ENCODE results near the gene TRIO. TPM values are rescaled to one million over a fixed set of nuclear protein-coding genes. Genes with fewer than 3 reads are reported as not detected.

TRIO gene
- total and polyA plus RNA-seq, 4 donors: 23.8 to 243 (median 110) TPM

- peaks cover 6 to 20% (median 16%) of the 10 kb centered on the region in 4 donors for H3K36me3 ChIP-seq (ENCODE audit: control insufficient read depth in 4 of 4, insufficient read depth in 4 of 4, low read length in 4 of 4)
- no peak overlapping the region for H3K4me3 ChIP-seq
- H3K4me1 ChIP-seq (ENCODE audit: control insufficient read depth in 5 of 5, insufficient read depth in 5 of 5, low read length in 5 of 5): no peaks in the 10 kb centered on the region
- no peak overlapping the region for H3K27ac ChIP-seq (ENCODE audit: low read depth in 1 of 2, low read length in 1 of 2)
- DNase-seq (no peak), ATAC-seq (ENCODE audit: insufficient read depth, low FRiP score) (no peak)
- H3K9ac ChIP-seq (ENCODE audit: insufficient read depth in 1 of 2, low read length in 2 of 2): no peak overlapping the region
- H3K9me3 ChIP-seq (ENCODE audit: control insufficient read depth in 4 of 4, insufficient read depth in 3 of 4, low read length in 3 of 4): no peaks in the 10 kb centered on the region
- no peaks in the 10 kb centered on the region for H3K27me3 ChIP-seq (ENCODE audit: control insufficient read depth in 3 of 3, insufficient read depth in 3 of 3, low read length in 2 of 3)
- WGBS, 2 donors: 84 to 85% methylated on average over 6 of the region's 6 CpGs
- TF ChIP-seq CTCF (IDR thresholded peaks at IDR 0.05; ENCODE audit: control extremely low read depth, extremely low read depth): no peak
Observed at GRCh38 chr5:14332038-14332631, 189.0 kb downstream of the TRIO start.

GRCh38 chr5:14332746-14333145, 189.6 kb downstream of the TRIO start:
- H3K27me3 ChIP-seq (ENCODE audit: control insufficient read depth in 3 of 3, insufficient read depth in 3 of 3, low read length in 2 of 3): no peaks in the 10 kb centered on the region
- H3K4me1 ChIP-seq (ENCODE audit: control insufficient read depth in 5 of 5, insufficient read depth in 5 of 5, low read length in 5 of 5): no peaks in the 10 kb centered on the region
- H3K9ac ChIP-seq (ENCODE audit: insufficient read depth in 1 of 2, low read length in 2 of 2): no peak overlapping the region
- no peak for ATAC-seq (ENCODE audit: insufficient read depth, low FRiP score)
- no peak for TF ChIP-seq CTCF (IDR thresholded peaks at IDR 0.05; ENCODE audit: control extremely low read depth, extremely low read depth)
- DNase-seq: no peak
- 89 to 90% methylated on average over 10 of the region's 10 CpGs for WGBS, 2 donors
- H3K27ac ChIP-seq (ENCODE audit: low read depth in 1 of 2, low read length in 1 of 2): no peak overlapping the region
- peaks cover 11 to 25% (median 20%) of the 10 kb centered on the region in 4 donors for H3K36me3 ChIP-seq (ENCODE audit: control insufficient read depth in 4 of 4, insufficient read depth in 4 of 4, low read length in 4 of 4)
- H3K4me3 ChIP-seq: no peak overlapping the region
- peaks cover 0 to 2% (median 0%) of the 10 kb centered on the region in 4 donors for H3K9me3 ChIP-seq (ENCODE audit: control insufficient read depth in 4 of 4, insufficient read depth in 3 of 4, low read length in 3 of 4)

- DNase-seq (no peak), ATAC-seq (ENCODE audit: insufficient read depth, low FRiP score) (no peak)
- no peak overlapping the region for H3K4me3 ChIP-seq
- no peak overlapping the region for H3K27ac ChIP-seq (ENCODE audit: low read depth in 1 of 2, low read length in 1 of 2)
- H3K27me3 ChIP-seq (ENCODE audit: control insufficient read depth in 3 of 3, insufficient read depth in 3 of 3, low read length in 2 of 3): no peaks in the 10 kb centered on the region
- peaks cover 15 to 37% (median 18%) of the 10 kb centered on the region in 4 donors for H3K36me3 ChIP-seq (ENCODE audit: control insufficient read depth in 4 of 4, insufficient read depth in 4 of 4, low read length in 4 of 4)
- H3K4me1 ChIP-seq (ENCODE audit: control insufficient read depth in 5 of 5, insufficient read depth in 5 of 5, low read length in 5 of 5): peaks cover 0 to 5% (median 0%) of the 10 kb centered on the region in 5 donors
- 90 to 91% methylated on average over 7 of the region's 7 CpGs for WGBS, 2 donors
- H3K9me3 ChIP-seq (ENCODE audit: control insufficient read depth in 4 of 4, insufficient read depth in 3 of 4, low read length in 3 of 4): peaks cover 0 to 2% (median 0%) of the 10 kb centered on the region in 4 donors
- no peak overlapping the region for H3K9ac ChIP-seq (ENCODE audit: insufficient read depth in 1 of 2, low read length in 2 of 2)
- TF ChIP-seq CTCF (IDR thresholded peaks at IDR 0.05; ENCODE audit: control extremely low read depth, extremely low read depth): no peak
Observed at GRCh38 chr5:14337593-14337992, 194.5 kb downstream of the TRIO start.

GRCh38 chr5:14339468-14339867, 196.3 kb downstream of the TRIO start:
- ATAC-seq (ENCODE audit: insufficient read depth, low FRiP score) (no peak), DNase-seq (no peak)
- H3K4me3 ChIP-seq: no peak overlapping the region
- TF ChIP-seq CTCF (IDR thresholded peaks at IDR 0.05; ENCODE audit: control extremely low read depth, extremely low read depth): no peak
- H3K27me3 ChIP-seq (ENCODE audit: control insufficient read depth in 3 of 3, insufficient read depth in 3 of 3, low read length in 2 of 3): no peaks in the 10 kb centered on the region
- H3K4me1 ChIP-seq (ENCODE audit: control insufficient read depth in 5 of 5, insufficient read depth in 5 of 5, low read length in 5 of 5): peaks cover 0 to 5% (median 0%) of the 10 kb centered on the region in 5 donors
- peaks cover 15 to 33% (median 19%) of the 10 kb centered on the region in 4 donors for H3K36me3 ChIP-seq (ENCODE audit: control insufficient read depth in 4 of 4, insufficient read depth in 4 of 4, low read length in 4 of 4)
- 86 to 97% methylated on average over 11 of the region's 11 CpGs for WGBS, 2 donors
- no peak overlapping the region for H3K27ac ChIP-seq (ENCODE audit: low read depth in 1 of 2, low read length in 1 of 2)
- no peak overlapping the region for H3K9ac ChIP-seq (ENCODE audit: insufficient read depth in 1 of 2, low read length in 2 of 2)
- H3K9me3 ChIP-seq (ENCODE audit: control insufficient read depth in 4 of 4, insufficient read depth in 3 of 4, low read length in 3 of 4): peaks cover 0 to 2% (median 0%) of the 10 kb centered on the region in 4 donors

Measured in lung (tissue), 12 donors.